Vagina (tissue), 2 donors: Measurements from ENCODE around the gene SPDYC.

Source experiments
- POLR2A ChIP-seq, 2 donors: fragments of 450-650 bp; IDR thresholded peaks; one replicate each; pipeline ENCODE4 v1.6.1; 2017; ENCODE audit warnings: antibody characterized with exemption in 2 of 2, mild to moderate bottlenecking in 2 of 2, moderate library complexity in 2 of 2
- POLR2AphosphoS5 ChIP-seq, 2 donors: sonication (generic); formaldehyde crosslinking; IDR thresholded peaks; one replicate each; pipeline ENCODE4 v1.9.0; 2017; ENCODE audit warnings: antibody characterized with exemption in 2 of 2, mild to moderate bottlenecking in 2 of 2, low read depth in 1 of 2; ENCODE audit not compliant: insufficient read depth in 1 of 2
- TF ChIP-seq, protein P1 (sequence below), 3 experiments: fragments of 450-650 bp in 2 of 3; fragments of 200-600 bp in 1 of 3; sonication (generic) in 1 of 3; IDR thresholded peaks; one replicate each; pipeline ENCODE4 v1.5.1; 2017 to 2019; ENCODE audit warnings: antibody characterized with exemption in 3 of 3, mild to moderate bottlenecking in 2 of 3, moderate library complexity in 2 of 3

DNA sequence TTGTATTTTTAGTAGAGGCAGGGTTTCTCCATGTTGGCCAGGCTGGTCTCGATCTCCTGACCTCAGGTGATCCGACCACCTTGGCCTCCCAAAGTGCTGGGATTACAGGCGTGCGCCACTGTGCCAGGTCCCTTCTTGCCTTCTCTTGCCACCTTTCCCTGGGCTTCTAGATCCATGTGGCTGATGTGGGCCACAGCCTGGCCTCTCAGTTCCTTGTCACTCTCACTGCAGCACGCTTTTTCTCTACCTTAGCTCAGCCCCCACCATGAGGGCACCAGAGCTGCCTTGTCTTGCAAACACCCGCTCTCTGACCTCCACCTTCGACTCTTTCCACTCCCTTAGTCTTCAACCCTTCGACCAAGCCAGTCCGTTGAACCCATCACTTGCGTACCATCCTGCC lies 19.2 kb downstream of the SPDYC start:
- TF ChIP-seq, protein P1, sequence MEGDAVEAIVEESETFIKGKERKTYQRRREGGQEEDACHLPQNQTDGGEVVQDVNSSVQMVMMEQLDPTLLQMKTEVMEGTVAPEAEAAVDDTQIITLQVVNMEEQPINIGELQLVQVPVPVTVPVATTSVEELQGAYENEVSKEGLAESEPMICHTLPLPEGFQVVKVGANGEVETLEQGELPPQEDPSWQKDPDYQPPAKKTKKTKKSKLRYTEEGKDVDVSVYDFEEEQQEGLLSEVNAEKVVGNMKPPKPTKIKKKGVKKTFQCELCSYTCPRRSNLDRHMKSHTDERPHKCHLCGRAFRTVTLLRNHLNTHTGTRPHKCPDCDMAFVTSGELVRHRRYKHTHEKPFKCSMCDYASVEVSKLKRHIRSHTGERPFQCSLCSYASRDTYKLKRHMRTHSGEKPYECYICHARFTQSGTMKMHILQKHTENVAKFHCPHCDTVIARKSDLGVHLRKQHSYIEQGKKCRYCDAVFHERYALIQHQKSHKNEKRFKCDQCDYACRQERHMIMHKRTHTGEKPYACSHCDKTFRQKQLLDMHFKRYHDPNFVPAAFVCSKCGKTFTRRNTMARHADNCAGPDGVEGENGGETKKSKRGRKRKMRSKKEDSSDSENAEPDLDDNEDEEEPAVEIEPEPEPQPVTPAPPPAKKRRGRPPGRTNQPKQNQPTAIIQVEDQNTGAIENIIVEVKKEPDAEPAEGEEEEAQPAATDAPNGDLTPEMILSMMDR (IDR thresholded peaks at IDR 0.05): no peak
- no peak for TF ChIP-seq POLR2A (IDR thresholded peaks at IDR 0.05)
- no peak for TF ChIP-seq POLR2AphosphoS5 (IDR thresholded peaks at IDR 0.05; ENCODE audit: insufficient read depth in 1 of 2, low read depth in 1 of 2)
